Neuronal stem cell (in vitro differentiated cells): ENCODE results near the gene IL1F10.
A peak's percentile ranks its signal among the peaks of the same experiment; 100 is the strongest.

Experiments
- DNase-seq: peaks from one replicate; pipeline ENCODE4 v3.0.0-alpha.2; 2013; ENCODE audit warnings: low spot score
- H2AFZ ChIP-seq: one replicate; pipeline ENCODE4 v1.6.1; 2013; ENCODE audit warnings: mild to moderate bottlenecking, low read length, inconsistent platforms
- H2AK5ac ChIP-seq: 2 replicates; pipeline ENCODE4 v1.6.1; 2013; ENCODE audit warnings: low read depth, mild to moderate bottlenecking, inconsistent platforms, low read length, moderate library complexity, mixed read lengths
- H2BK120ac ChIP-seq: 2 replicates; pipeline ENCODE4 v1.6.1; 2013; ENCODE audit warnings: low read depth, mild to moderate bottlenecking, inconsistent platforms, low read length, moderate library complexity, mixed read lengths
- H2BK12ac ChIP-seq: one replicate; pipeline ENCODE4 v1.6.1; 2013; ENCODE audit warnings: low read length, inconsistent platforms
- H2BK15ac ChIP-seq: 2 replicates; pipeline ENCODE4 v1.6.1; 2013; ENCODE audit warnings: mild to moderate bottlenecking, low read length, inconsistent platforms, mixed read lengths
- H2BK5ac ChIP-seq: one replicate; pipeline ENCODE4 v1.6.1; 2013; ENCODE audit warnings: inconsistent platforms, mild to moderate bottlenecking, low read length, moderate library complexity
- H3K14ac ChIP-seq: one replicate; pipeline ENCODE4 v1.6.1; 2013; ENCODE audit warnings: low read length, inconsistent platforms
- H3K18ac ChIP-seq: 2 replicates; pipeline ENCODE4 v1.6.1; 2013; ENCODE audit warnings: low read length, inconsistent platforms
- H3K23ac ChIP-seq: 2 replicates; pipeline ENCODE4 v1.6.1; 2013; ENCODE audit warnings: low read depth, mild to moderate bottlenecking, mixed read lengths, low read length, inconsistent platforms; ENCODE audit not compliant: poor library complexity
- H3K27ac ChIP-seq: replicated peaks from 3 replicates; pipeline ENCODE4 v1.5.1; 2013; ENCODE audit warnings: low read length, inconsistent platforms
- H3K27me3 ChIP-seq, 3 experiments: 2 replicates each; pipeline ENCODE4 v1.6.1; 2013; ENCODE audit warnings: low read length in 3 of 3, mild to moderate bottlenecking in 2 of 3, inconsistent platforms in 1 of 3, low read depth in 1 of 3, mixed read lengths in 1 of 3, moderate library complexity in 1 of 3; ENCODE audit not compliant: control insufficient read depth in 3 of 3, insufficient read depth in 3 of 3
- H3K36me3 ChIP-seq, 2 donors: replicated peaks in 1 of 2; 2 replicates each; pipeline ENCODE4 v1.6.1; 2013; ENCODE audit warnings: low read length in 2 of 2; ENCODE audit not compliant: control insufficient read depth in 2 of 2, insufficient read depth in 2 of 2
- H3K4ac ChIP-seq: 2 replicates; pipeline ENCODE4 v1.6.1; 2013; ENCODE audit warnings: inconsistent platforms, mild to moderate bottlenecking, low read length, moderate library complexity
- H3K4me1 ChIP-seq, 2 donors: 1 replicate in 1 of 2; 2 replicates in 1 of 2; pipeline ENCODE4 v1.6.1; 2013; ENCODE audit warnings: low read length in 2 of 2, low read depth in 1 of 2; ENCODE audit not compliant: control insufficient read depth in 2 of 2, insufficient read depth in 1 of 2
- H3K4me2 ChIP-seq: one replicate; pipeline ENCODE4 v1.6.1; 2013; ENCODE audit warnings: mild to moderate bottlenecking, low read length, inconsistent platforms; ENCODE audit not compliant: insufficient read depth, poor library complexity, severe bottlenecking
- H3K4me3 ChIP-seq, 2 donors: 2 replicates each; pipeline ENCODE4 v1.5.1; 2013; ENCODE audit warnings: low read length in 2 of 2, mild to moderate bottlenecking in 2 of 2, inconsistent platforms in 1 of 2, moderate library complexity in 1 of 2
- H3K79me1 ChIP-seq: one replicate; pipeline ENCODE4 v1.6.1; 2013; ENCODE audit warnings: low read depth, mild to moderate bottlenecking, inconsistent platforms, low read length, moderate library complexity
- H3K9ac ChIP-seq: one replicate; pipeline ENCODE4 v1.6.1; 2013; ENCODE audit warnings: mild to moderate bottlenecking, low read depth, low read length, inconsistent platforms; ENCODE audit not compliant: poor library complexity
- H3K9me3 ChIP-seq, 2 donors: replicated peaks in 1 of 2; 2 replicates each; pipeline versions ENCODE3 to v1.6.1; 2013; ENCODE audit warnings: low read length in 2 of 2, mild to moderate bottlenecking in 2 of 2, inconsistent platforms in 1 of 2, low read depth in 1 of 2, mixed read lengths in 1 of 2, moderate library complexity in 1 of 2; ENCODE audit not compliant: control insufficient read depth in 2 of 2, insufficient read depth in 1 of 2
- H4K8ac ChIP-seq: one replicate; pipeline ENCODE4 v1.6.1; 2013; ENCODE audit warnings: low read depth, mild to moderate bottlenecking, inconsistent platforms, low read length, moderate library complexity
- H4K91ac ChIP-seq: one replicate; pipeline ENCODE4 v1.6.1; 2013; ENCODE audit warnings: low read length, low read depth, mild to moderate bottlenecking, inconsistent platforms; ENCODE audit not compliant: poor library complexity
- WGBS, 2 donors: extraction: QIAGEN DNeasy Blood & Tissue Kit; methylation state at CpG; one replicate each; pipeline ENCODE4 v1.1.7; 2013; ENCODE audit warnings: missing lambda C conversion rate in 2 of 2, mixed read lengths in 1 of 2; ENCODE audit not compliant: insufficient read length in 2 of 2, insufficient replicate concordance in 1 of 2; ENCODE audit errors: extremely low coverage in 2 of 2; 5-methylcytosine and 5-hydroxymethylcytosine counted together

The IL1F10 gene

GRCh38 chr2:113057117-113057516, 10.7 kb upstream of the IL1F10 start:
- H3K23ac ChIP-seq, result no peak overlapping the region
- H3K4me3 ChIP-seq, result no peak overlapping the region
- H3K27ac ChIP-seq, result no peak overlapping the region
- H4K91ac ChIP-seq, result no peak overlapping the region
- H2BK12ac ChIP-seq, result no peak overlapping the region
- H3K4me1 ChIP-seq, result peaks cover 0 to 1% of the 10 kb centered on the region in 2 donors
- H3K18ac ChIP-seq, result no peak overlapping the region
- H2AFZ ChIP-seq, result no peak overlapping the region
- H2BK15ac ChIP-seq, result no peak overlapping the region
- H3K4ac ChIP-seq, result no peak overlapping the region
- no peak overlapping the region for H3K14ac ChIP-seq
- H3K9me3 ChIP-seq, result peaks cover 0 to 2% of the 10 kb centered on the region in 2 donors
- no peak overlapping the region for H2AK5ac ChIP-seq
- H3K36me3 ChIP-seq, result no peaks in the 10 kb centered on the region
- no CpG with 5 or more reads among the region's 1 CpG for WGBS, 2 donors
- no peak overlapping the region for H4K8ac ChIP-seq
- no peak overlapping the region for H2BK120ac ChIP-seq
- peaks cover 0 to 3% (median 0%) of the 10 kb centered on the region in 3 experiments for H3K27me3 ChIP-seq
- H3K4me2 ChIP-seq, result no peak overlapping the region
- DNase-seq, result no peak
- H3K79me1 ChIP-seq, result no peaks in the 10 kb centered on the region
- H2BK5ac ChIP-seq, result no peak overlapping the region
- H3K9ac ChIP-seq, result no peak overlapping the region

- peaks cover 0 to 3% (median 0%) of the 10 kb centered on the region in 3 experiments for H3K27me3 ChIP-seq
- WGBS, 2 donors, result no CpG with 5 or more reads among the region's 2 CpGs
- H3K23ac ChIP-seq, result no peak overlapping the region
- no peak overlapping the region for H3K27ac ChIP-seq
- H2BK15ac ChIP-seq, result no peak overlapping the region
- no peak overlapping the region for H2AFZ ChIP-seq
- no peaks in the 10 kb centered on the region for H3K79me1 ChIP-seq
- H3K4ac ChIP-seq, result no peak overlapping the region
- H4K8ac ChIP-seq, result no peak overlapping the region
- H2BK12ac ChIP-seq, result no peak overlapping the region
- H2AK5ac ChIP-seq, result no peak overlapping the region
- no peak overlapping the region for H3K18ac ChIP-seq
- H3K14ac ChIP-seq, result no peak overlapping the region
- H3K4me1 ChIP-seq, result peaks cover 0 to 1% of the 10 kb centered on the region in 2 donors
- H2BK120ac ChIP-seq, result no peak overlapping the region
- no peak overlapping the region for H3K9ac ChIP-seq
- DNase-seq, result no peak
- H4K91ac ChIP-seq, result no peak overlapping the region
- peaks cover 0 to 4% of the 10 kb centered on the region in 2 donors for H3K9me3 ChIP-seq
- no peak overlapping the region for H3K4me3 ChIP-seq
- H3K4me2 ChIP-seq, result no peak overlapping the region
- no peaks in the 10 kb centered on the region for H3K36me3 ChIP-seq
- no peak overlapping the region for H2BK5ac ChIP-seq
Observed at GRCh38 chr2:113058411-113058994, 9.3 kb upstream of the IL1F10 start.

- Histone ChIP-seq H2BK5ac (peak within 1 kb of the TSS; percentile 44), H2AK5ac (no peak within 1 kb of the TSS), H3K4ac (no peak within 1 kb of the TSS), H3K4me1 (peaks cover 0 to 1% of the 10 kb centered on the region in 2 donors), H3K36me3 (no peaks in the 10 kb centered on the region), H3K27me3 (peaks cover 0 to 3% (median 0%) of the 10 kb centered on the region in 3 experiments), H2BK12ac (peak within 1 kb of the TSS; percentile 64), H4K91ac (no peak within 1 kb of the TSS), H3K9me3 (peaks cover 0 to 4% of the 10 kb centered on the region in 2 donors), H3K9ac (no peak within 1 kb of the TSS), H2BK15ac (no peak within 1 kb of the TSS), H3K79me1 (no peaks in the 10 kb centered on the region), H2BK120ac (no peak within 1 kb of the TSS), H3K27ac (no peak within 1 kb of the TSS), H3K14ac (no peak within 1 kb of the TSS), H4K8ac (peak within 1 kb of the TSS; percentile 48), H3K4me3 (no peak within 1 kb of the TSS), H3K4me2 (no peak within 1 kb of the TSS), H2AFZ (no peak within 1 kb of the TSS), H3K23ac (peak within 1 kb of the TSS; percentile 10), H3K18ac (peak within 1 kb of the TSS; percentile 8)
- no CpG with 5 or more reads among the region's 15 CpGs for WGBS, 2 donors
- no peak for DNase-seq
Observed at GRCh38 chr2:113058998-113059960, 8.5 kb upstream of the IL1F10 start, which contains the start of gene IL36RN. Gene IL36RN, plus strand, starts transcription at chr2:113059198. Its CDS starts 241 bp downstream, at chr2:113059439.

GRCh38 chr2:113060396-113060795, 7.4 kb upstream of the IL1F10 start:
- Histone ChIP-seq H3K36me3 (no peaks in the 10 kb centered on the region), H3K4me3 (no peak overlapping the region), H3K18ac (no peak overlapping the region), H4K8ac (no peak overlapping the region), H3K4me1 (peaks cover 0 to 1% of the 10 kb centered on the region in 2 donors), H2BK12ac (no peak overlapping the region), H3K4me2 (no peak overlapping the region), H3K14ac (no peak overlapping the region), H2AK5ac (no peak overlapping the region), H3K9ac (no peak overlapping the region), H2BK5ac (no peak overlapping the region), H2AFZ (no peak overlapping the region), H3K27me3 (peaks cover 0 to 3% (median 0%) of the 10 kb centered on the region in 3 experiments), H4K91ac (no peak overlapping the region), H3K23ac (no peak overlapping the region), H3K79me1 (no peaks in the 10 kb centered on the region), H2BK120ac (no peak overlapping the region), H3K27ac (no peak overlapping the region), H3K4ac (no peak overlapping the region), H3K9me3 (peaks cover 0 to 2% of the 10 kb centered on the region in 2 donors), H2BK15ac (no peak overlapping the region)
- DNase-seq, result no peak
- WGBS, 2 donors, result no CpG with 5 or more reads among the region's 4 CpGs
